Islet precursor cell (in vitro differentiated cells): ENCODE measurements around the gene HOXD8.

Source experiments
- DNase-seq: peaks from one replicate; pipeline ENCODE4 v3.0.0-alpha.2; 2018

HOXD8 gene

DNA sequence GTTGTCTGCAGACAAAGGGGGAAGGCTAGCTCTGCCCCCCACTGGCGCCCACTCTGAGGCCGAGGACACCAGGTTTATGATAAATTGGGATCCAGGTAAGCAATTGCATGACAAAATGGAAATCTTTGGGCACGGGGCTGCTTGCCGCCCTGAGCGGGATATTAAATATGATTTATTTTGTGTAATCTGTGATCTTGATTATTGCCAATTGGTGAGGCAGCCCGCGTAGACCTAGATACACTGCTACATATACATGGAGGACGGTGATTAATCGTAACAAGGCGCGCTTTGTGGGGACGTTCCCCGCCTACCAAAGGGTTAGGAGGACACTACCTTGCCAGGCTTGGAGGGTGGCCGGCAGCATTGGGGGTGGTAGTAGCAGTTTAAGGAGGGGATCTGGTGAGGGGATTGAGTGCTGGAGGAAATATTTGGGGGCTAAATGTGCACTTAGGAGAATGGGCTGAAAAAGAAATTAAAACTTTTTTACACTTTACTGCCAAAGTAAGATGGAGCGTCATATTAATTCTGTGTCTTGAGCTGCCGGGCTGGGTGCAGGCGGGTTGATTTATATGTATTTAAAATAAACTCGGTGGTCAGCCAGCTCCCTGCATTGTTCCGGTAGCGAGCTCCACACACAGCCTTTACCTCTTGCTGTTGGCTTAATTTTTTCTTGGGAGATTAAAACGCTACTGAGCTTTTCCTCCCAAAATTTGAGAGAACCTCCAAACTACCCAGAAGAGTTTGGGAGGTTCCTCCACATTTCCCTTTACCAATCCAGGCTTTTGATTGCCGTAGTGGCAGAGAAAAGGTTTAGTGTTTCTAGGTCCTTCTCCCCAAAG lies 31.7 kb downstream of the HOXD8 start:
- no peak for DNase-seq

DNA sequence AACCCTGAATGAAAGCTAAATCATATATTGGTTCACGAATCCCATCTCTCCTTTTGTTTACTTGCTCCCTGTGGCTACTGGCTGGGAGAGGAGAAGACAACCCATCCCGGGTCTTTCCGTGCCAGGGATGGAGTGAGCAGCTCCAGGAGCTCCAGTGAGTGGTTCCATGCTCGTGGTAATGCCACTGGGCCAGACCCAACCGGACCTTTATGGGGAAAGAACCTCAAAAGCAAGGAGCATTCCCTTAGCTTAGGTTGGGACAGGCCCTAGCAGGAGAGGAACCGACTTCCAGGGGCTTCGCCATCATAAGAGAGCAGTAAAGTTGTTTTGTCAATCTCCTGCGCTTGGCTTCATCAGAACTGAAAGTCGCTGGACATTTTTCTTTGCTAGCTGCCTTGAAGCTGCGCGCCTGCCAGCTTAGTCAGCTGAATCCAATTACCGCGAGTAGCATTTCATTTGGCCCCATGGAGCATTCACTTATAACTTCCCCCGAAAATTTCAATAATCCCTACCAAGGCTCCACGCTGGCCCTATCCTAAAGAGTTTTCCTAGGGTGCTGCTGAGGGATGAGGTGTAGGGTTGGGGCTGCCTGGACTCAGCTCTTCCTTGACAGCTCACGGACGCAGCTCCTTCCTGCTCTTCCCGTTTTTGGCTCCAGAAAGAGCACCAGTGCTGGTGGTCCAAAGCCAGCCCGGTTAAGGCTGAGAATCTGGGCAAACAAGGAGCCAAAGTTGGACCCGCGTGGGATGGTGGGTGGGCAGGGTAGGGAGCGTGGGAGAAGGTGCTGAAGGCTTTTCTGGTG lies 32.5 kb downstream of the HOXD8 start:
- DNase-seq, result peak; percentile 55

DNA sequence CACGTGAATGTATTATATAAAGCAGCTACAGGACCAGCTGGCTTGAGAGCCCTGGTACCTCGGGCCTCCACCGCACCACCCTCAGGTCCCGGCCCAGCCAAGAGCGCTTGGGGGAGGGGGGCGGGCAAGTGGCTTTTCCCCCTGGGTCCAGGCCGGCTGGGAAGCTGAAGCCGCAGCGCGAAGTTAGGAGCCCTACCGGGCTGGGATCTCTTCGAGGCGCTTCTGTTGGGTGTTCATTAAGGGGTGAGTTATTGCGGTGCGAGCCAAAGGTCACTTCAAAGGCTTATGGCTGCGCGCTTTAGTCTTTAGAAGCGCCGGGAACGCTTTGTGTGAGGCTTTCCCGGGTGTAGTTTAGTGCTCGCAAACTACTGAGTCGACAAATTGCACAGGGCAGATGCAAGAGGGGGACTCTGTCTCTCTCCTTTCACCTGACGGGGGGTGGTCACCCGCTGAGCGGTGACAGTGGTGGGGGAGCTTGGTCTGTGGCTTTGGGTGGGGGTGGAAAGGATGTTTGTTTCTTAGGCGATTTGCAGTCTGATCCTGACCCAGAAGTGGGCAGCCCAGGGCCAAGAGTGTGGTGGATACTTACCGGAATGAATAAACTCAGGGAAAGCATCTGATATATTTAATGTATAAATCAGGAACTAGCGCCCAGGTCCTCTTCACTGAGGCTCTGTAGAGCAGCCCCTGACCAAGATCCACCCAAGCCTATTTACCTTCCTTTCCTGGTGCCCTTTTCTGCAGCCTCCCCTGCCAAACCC lies 33.6 kb downstream of the HOXD8 start:
- peak; percentile 47 for DNase-seq

DNA sequence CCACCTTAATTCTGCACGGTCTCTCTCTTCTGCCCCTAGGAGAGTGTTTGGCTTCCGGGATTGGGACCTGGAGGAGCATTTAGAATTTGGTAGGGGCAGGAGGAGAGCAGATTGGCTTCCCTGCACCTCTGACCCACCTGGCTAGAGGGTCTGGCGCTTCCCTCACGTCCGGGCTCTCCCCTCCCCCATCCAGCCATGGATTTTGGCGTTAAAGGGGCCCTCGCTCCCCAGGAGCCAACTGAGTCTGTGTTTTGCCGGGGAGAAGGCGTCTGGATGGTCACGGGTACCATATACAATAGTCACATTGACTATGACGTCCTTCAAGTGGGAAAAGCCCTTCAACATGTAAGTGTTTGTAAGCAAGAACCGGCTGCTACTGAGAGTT lies 34.2 kb downstream of the HOXD8 start:
- DNase-seq, result no peak

DNA sequence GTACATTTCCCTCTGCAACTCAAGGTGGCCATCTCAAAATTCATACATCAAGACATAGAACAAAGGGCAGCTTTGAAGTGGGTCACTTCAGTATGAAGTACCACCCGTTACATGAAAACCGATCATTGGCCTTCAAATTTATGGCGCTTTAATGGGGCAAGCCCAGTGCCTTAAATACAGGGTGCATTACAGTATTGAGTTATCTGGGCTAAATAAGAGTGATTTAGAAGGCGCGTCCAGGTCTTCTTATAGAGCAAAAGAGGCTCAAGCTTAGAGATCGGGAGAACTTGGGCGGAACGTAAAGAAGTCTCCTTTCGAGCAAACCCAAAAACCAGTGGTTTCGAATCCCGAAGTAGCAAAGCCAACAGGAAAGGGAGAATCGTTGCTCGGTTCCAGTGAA lies 34.7 kb downstream of the HOXD8 start:
- no peak for DNase-seq

DNA sequence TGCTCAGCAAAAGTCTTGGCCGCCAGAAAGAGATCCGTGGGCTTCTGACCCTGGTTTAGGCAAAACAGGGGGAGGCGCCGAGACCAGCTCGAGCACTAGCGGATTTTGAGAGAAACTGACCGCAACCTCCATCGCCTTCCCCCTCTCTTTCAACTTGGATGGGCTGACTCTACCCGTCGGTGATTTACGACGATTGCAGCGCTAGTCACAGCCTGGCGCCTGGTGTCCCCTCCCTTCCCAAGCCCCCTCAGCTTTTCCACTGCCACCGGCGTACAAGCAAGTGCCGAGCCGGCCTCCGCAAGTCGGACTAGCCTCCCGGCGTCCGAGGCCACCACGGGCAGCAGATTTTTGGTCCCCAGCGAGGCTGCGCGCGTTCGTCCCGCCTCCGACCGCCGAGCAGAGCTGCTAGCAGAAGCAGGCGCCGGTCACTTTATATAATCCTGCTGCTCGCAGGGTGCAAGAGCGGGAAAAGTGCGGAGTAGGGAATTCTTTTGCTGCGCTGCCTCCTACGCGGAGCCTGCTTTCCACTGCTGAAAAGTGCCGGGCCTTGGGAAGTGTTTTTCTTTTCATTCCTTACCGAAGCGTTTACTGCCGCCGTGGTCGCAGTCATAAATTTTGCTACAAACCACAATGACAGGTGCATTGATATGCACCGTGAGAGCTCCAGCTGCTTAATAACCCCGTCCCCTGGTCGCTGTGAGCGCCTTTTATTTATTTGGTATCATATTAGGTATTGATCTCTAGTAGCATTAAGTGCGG lies 35.3 kb downstream of the HOXD8 start:
- peak; percentile 61 for DNase-seq

DNA sequence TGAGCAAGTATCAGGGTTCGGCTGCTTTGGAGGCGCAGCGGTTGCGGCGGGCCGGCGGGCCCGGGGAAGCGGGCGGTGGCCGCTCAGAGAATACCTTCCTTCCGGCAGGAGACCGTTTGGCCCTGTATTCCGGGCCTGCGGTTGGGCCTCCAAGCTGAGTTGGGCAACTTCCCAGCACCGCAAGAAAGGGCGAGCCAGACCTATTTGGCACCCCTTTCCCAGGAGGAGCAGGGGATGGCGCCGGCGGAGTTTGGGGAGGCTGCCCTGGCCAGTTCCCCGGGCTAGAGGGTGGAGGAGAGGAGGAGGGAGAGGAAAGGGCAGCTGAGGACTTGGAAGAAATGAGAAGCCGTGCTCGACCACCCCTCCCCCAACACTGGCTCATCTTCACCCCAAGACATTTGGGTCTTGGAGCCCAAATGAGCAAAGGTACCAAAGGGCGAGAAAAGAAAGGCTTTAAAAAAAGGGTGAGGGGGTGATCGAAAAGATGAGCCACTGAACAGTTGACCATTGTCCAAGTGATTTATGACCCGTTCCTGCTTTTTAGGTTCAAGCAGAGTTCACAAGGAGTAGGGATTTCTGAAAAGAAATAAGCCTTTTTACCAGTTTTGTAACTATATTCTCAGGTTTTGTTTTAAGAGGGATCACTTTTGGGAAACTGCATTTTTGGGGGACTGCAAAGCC lies 36.0 kb downstream of the HOXD8 start:
- peak; percentile 47 for DNase-seq

DNA sequence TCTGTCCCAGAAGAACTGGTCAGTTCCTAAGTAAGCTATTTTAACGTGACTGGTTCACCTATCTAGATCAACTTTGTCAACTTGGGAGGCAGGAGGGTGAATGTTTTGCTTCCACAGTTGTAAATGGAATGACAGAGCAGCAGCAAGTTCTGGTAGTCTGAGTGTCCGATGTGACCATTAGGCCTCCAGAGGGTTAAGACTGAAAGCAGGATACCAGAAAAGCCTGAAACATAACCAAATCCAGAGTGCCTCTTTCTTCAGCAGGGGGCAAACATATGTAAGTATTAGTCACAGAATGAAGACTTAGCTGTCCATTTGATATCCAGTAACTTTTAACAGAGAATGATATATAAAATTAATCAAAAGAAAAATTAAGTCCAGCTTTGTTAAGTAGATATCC lies 36.8 kb downstream of the HOXD8 start:
- DNase-seq, result no peak

DNA sequence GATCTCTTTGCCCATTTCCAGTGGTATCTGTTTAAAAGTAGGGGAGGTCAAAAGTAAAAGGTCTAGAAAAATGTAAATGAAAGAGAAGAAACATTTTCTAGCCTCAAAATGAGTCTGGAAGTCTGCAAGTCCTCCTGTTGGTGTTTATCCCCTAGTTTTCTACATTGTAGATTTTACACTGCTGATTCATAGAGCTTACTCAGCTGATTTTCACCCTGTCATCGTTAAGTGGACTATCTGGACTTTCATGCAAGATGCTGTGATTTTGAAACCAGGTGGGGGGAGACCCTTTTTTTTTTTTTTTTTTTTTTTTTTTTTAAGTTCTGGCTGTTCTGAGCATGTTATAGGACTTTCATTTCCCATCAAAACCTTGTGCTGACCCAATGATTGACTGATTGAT lies 37.9 kb downstream of the HOXD8 start:
- DNase-seq, result no peak

DNA sequence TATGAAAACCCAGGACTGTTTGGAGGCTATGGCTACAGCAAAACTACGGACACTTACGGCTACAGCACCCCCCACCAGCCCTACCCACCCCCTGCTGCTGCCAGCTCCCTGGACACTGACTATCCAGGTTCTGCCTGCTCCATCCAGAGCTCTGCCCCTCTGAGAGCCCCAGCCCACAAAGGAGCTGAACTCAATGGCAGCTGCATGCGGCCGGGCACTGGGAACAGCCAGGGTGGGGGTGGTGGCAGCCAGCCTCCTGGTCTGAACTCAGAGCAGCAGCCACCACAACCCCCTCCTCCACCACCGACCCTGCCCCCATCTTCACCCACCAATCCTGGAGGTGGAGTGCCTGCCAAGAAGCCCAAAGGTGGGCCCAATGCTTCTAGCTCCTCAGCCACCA lies 39.7 kb downstream of the HOXD8 start:
- DNase-seq, result no peak

DNA sequence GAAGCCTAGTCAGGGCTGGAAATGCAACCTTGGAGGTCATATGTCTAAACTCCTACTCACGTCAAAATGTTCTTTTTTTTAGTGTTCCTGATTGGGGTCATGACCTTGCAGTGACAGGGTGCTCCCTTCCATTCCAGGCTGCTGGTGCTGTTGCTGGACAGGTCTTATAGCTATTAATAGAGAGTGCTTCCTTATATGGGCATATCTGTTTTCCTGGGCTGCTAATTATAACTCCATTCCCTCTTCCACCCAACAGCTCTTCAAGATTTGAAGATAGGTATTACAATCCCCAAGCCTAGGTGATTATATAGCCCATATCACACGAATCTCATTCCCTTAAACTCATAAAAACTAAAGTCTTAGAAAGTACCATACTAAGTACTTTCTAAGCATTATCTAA lies 40.2 kb downstream of the HOXD8 start:
- no peak for DNase-seq

DNA sequence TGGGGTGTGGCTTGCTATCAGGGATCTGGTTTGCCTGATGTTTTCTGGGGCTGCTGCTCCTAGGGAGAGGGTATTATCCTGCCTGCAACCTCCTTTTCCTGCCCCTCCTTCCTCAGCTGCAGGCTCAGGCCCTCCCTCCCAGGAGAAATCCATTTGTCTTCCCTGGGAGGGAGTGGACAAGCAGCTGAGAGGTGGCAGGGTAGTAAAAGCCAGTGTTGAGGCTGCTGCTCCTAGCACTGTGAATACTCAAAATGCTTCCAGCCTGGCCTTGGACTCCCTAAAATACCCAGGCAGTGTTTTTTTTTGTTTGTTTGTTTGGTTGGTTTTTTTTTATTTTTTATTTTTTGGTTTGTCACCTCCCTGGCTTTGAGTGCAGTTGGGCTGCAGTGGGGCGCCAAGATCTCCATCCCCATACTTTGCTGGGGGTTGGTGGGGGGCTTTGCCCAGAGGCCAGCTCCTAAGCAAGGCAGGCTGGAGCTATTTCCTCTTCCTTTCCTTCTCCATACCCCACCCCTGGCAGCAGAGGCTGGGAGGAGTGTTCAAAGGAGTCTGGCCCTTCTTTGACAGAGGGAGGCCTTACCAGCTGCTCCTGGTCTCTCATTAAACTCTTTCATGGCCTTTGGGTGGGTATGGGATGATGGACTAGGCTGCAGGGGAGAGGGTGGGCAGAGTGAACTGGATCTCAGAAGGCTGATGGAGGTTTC lies 41.2 kb downstream of the HOXD8 start:
- peak; percentile 37 for DNase-seq

DNA sequence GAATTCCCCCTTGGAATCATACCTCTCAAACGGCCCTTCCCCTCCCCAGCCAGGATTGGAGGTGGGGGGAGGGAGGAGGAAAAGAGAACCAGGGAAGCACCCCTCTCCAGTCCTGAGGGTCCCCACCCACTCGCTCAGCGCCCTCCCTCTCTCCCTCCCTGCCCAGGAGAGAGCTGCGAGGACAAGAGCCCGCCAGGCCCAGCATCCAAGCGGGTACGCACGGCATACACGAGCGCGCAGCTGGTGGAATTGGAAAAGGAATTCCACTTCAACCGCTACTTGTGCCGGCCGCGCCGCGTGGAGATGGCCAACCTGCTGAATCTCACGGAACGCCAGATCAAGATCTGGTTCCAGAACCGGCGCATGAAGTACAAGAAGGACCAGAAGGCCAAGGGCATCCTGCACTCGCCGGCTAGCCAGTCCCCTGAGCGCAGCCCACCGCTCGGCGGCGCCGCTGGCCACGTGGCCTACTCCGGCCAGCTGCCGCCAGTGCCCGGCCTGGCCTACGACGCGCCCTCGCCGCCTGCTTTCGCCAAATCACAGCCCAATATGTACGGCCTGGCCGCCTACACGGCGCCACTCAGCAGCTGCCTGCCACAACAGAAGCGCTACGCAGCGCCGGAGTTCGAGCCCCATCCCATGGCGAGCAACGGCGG lies 42.0 kb downstream of the HOXD8 start:
- DNase-seq, result no peak

DNA sequence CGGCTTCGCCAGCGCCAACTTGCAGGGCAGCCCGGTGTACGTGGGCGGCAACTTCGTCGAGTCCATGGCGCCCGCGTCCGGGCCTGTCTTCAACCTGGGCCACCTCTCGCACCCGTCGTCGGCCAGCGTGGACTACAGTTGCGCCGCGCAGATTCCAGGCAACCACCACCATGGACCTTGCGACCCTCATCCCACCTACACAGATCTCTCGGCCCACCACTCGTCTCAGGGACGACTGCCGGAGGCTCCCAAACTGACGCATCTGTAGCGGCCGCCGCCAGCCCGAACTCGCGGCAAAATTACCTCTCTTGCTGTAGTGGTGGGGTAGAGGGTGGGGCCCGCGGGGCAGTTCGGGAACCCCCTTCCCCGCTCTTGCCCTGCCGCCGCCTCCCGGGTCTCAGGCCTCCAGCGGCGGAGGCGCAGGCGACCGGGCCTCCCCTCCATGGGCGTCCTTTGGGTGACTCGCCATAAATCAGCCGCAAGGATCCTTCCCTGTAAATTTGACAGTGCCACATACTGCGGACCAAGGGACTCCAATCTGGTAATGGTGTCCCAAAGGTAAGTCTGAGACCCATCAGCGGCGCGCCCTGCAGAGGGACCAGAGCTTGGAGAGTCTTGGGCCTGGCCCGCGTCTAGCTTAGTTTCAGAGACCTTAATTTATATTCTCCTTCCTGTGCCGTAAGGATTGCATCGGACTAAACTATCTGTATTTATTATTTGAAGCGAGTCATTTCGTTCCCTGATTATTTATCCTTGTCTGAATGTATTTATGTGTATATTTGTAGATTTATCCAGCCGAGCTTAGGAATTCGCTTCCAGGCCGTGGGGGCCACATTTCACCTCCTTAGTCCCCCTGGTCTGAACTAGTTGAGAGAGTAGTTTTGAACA lies 42.7 kb downstream of the HOXD8 start:
- peak; percentile 61 for DNase-seq

DNA sequence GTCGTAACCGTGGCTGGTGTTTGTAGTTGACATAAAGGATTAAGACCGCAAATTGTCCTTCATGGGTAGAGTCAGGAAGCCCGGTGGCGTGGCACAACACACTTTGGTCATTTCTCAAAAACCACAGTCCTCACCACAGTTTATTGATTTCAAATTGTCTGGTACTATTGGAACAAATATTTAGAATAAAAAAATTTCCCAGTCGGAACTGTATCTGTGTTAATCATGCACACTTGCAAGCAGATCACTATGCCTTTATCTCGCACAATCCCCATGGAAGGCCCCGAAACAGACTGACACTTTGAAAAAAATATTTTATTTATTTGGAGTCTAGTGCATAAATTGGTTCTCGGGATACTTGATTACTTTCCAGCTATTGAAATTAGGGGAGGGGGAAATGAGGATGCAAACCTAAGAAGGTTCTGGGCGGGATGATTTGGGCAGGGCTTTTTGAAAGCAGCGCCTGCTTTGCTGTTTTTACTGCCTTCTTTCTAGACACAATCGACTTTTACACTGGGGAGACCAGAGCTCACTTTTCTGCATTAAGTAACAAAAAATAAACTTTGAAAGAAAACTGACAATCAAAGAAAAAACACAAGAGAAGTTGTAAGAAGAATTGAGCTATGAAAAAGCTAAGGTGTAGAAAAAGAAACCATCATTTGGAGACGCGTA lies 43.5 kb downstream of the HOXD8 start:
- DNase-seq, result no peak

DNA sequence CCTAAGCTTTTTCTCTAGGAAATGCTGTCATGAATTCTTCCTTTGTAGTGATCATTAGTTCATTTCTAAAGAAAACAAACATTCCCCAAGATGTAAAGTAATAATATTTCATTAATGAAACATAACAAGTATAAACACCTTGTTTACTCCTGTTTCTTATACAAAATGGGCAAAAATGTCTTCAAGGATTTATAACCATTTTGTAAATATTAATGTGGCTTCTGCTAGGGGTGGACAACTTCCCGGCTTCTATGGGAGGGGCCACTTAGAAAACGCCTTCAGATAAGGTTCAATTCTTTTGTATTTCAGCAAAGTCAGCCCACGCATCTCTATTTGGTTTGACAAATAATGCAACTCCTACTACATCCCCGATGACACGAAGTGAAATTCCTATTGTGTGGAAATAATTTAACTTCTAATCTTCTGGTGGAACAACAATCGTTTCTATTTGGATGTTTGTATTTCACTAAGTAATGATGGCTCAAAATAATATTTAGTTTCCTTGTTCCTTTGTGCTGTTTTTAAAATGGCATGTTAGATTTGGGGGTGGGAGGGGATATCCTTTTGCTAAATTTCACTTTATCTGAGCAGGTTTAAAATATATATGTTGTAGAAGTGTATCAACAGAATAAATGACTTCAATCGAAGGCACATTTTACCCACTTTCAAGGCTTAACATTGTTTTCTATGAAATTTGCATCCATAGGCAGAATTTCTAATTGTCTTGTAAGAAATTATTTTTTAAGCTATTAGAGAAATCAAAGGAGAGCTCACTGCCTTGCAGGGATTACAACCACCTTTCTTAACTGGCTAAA lies 44.3 kb downstream of the HOXD8 start:
- DNase-seq, result no peak

DNA sequence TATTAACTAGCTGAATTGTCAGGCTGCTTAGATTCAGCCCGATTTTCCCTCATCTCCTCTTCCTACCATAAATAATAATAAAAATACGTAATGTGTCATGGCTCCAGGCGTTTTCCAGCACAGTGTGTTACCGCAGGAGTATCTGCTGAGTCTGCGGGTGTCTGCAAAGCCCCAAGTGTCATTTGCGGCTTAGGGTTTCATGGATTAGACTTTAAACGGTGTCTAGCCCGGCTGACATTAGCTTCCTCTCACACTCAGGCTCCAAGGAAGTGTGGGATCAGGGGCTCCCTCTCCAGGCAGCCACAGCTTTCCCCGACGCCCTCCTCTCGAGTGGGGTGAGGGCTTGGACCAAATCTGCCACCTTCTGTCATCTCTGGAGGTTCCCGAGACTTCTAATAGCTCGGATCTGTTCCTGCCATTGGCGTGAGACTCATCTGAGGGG lies 44.9 kb downstream of the HOXD8 start:
- DNase-seq, result peak; percentile 54
